Occipital lobe (tissue), 2 donors: ENCODE measurements around the gene SS18. TPM values are rescaled to one million over a fixed set of nuclear protein-coding genes. Genes with fewer than 3 reads are reported as not detected.

ENCODE experiments used
- DNase-seq: peaks from one replicate; lab custom pipeline; 2025; lab: John Stamatoyannopoulos, UW
- total RNA-seq: library from RNA; depleted of rRNA; stranded (reverse); fragments of >200 nt; gene quantifications from one replicate; pipeline ENCODE4 v1.2.3, GENCODE V29; 2014

SS18 gene
- total RNA-seq, 1 donor from 2014 or later: 68.0 TPM

DNA sequence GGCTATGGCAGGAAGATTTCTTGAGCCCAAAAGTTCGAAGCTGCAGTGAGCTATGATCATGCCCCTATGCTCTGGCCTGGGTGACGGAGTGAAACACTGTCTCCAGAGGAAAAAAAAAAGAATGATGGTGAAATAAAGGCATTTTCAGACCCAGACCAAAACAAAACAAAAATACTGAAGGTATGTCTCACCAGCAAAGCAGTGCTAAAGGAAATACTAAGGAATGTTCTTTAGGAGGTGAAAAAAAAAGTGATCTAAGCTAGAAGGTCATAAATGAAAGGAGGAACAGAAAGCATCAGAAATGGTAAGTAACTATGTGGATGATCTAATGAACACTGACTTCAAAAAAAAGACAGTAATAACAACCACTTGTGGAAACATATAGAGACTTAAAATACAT is 18.7 kb downstream of the SS18 start:
- DNase-seq: no peak

DNA sequence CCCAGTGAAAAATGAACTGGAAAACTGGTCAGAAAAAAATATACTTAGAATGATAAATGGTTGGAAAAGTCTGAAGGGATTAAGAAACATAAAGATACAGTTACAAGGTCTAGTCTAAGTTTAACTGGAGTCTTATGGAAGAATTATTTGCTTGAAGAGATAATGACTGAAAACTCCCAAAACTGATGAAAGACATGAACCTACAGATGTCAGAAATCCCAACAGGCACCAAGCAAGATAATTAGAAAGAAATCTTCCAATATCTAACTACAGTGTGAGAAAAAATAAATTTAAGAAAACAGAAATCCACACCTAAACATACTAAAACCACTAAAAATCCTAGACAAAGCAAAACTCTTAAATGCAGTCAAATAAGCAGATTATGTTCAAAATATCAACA is 19.4 kb downstream of the SS18 start:
- DNase-seq: no peak

DNA sequence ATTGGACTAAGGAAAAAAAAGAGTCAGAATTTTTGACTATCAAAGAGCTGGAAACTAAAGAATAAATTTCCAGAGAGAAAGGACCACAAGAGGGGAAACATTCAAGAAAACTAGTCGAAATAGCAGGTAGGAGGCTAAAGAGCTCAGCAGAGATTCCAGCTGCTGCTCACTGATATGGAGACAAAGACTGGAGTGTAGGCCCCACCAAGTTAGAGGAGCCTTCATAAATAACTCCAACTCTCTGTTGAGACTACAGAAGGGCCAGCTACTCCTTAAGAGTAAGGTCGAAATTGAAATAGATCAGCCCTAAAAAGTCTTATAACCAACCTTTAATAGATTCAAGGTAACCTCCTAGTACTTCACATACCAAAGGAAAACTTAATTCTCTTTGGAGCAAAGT is 31.1 kb downstream of the SS18 start:
- no peak for DNase-seq

DNA sequence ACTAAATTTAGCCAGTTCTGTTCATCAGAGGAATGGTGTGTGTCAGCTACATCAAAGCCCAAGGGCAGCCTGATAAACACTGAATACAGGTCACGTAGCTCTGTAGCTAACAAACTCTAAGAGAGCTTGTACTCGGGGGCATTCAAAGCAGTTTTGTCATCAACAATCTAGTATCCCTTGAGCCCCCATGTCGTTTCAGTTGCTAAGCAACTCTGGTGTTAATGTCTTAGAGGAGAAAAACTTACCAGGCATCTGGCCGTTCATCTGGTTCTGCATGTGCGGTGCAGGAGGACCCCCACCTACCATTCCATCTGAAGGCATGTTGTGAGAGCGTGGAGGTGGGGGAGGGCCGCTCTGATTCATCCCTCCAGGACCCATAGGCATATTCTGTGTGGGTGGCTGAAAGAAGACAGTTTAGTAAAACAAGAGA is 33.1 kb downstream of the SS18 start:
- no peak for DNase-seq

DNA sequence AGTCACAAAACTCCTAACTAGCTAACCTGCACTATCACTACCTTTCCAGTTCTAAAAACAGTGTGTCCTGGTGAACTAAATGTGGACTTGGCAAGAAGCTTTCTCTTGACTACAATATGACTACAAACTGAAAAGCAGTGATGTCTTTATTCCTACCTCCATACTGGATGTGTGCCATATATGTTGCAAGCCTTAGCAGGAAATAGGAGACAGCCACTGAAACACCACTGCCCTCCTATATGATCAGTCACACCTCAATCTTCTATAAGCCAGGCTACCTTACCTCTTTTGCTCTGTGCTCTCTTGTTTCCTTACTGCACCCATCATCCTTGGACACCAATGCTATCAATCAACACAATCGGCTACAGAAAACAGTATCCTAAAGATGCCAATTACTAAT is 34.1 kb downstream of the SS18 start:
- DNase-seq: no peak

DNA sequence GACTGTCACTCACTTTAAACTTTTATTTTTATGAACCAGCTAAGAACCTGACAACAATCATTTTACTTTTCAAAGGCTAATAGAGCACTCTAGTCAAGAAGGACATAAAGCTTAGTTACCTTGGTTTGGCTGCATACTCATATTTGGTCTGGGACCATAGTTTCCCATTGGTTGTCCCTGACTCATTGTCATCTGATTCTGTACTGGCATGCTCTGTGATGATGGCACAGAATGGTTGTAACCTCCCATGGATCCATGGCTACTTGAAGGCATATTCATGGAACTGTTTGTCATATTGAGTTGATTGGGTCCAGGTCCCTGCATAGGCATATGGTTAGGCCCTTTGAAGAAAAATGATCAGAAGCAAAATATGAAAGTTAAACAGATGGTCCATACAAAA is 37.9 kb downstream of the SS18 start:
- DNase-seq: no peak

DNA sequence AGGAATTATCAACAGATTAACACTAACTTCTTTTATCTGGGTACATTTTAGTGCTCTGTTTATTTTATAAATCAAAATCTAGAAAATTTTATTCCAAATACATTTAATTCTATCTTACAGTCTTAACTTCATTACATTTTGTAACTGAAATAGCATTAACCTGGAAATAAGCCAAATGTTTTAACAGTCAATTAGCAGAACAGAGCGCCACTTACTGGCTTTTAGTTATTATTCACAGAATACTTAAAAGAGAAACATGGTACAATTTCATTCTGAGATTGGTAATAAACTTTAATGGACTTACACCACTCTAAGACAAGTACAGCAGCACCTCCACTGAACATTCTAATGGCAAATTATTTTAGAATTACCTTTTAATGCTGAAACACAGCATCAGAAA is 38.6 kb downstream of the SS18 start:
- DNase-seq: no peak

DNA sequence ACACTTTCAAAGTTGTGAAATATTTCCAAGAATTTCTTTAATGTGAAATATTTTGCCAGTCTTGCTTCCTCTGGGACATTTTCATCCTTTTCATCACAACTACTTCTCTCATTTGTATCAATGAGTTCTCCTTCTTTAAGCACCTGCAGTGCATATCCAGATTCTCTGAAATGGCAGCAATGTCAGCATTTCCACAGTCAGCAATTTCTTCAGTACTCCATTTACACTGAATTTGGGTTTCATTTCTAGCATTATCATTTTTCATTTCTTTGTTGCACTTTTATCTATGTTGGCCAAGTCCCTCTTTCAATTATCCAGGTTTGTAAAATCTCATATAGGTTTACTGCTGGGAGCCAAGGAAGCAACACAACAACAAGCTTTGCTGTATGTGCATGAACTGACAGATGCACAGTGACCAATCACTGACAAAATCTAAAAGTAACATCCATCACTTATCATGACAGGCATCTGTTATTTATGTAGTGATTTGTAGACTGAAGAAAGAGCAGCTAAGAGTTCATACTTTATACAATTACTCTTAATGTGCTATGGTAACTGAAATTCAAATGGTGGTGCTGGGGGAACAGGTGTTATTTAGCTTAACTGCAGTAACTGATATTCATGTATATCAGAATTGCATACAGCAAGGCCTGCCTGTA is 43.9 kb downstream of the SS18 start:
- no peak for DNase-seq

DNA sequence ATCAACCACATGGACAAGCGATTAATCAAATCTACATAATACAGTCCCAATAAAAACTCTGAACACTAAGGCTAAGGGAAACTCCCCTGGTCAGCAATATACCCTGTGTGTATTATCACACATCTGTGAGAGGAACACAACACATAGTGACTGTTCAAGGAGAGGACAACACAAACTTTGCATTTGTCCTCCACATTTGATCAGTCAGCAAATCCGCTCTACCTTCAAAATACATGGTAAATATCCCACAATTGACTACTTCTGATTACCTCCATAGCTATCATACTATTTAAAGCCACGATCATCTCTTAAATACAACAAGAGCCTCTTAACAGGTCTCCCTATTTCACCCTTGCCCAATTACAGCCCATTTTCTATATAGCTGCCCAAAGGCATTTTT is 45.6 kb downstream of the SS18 start:
- DNase-seq: no peak

DNA sequence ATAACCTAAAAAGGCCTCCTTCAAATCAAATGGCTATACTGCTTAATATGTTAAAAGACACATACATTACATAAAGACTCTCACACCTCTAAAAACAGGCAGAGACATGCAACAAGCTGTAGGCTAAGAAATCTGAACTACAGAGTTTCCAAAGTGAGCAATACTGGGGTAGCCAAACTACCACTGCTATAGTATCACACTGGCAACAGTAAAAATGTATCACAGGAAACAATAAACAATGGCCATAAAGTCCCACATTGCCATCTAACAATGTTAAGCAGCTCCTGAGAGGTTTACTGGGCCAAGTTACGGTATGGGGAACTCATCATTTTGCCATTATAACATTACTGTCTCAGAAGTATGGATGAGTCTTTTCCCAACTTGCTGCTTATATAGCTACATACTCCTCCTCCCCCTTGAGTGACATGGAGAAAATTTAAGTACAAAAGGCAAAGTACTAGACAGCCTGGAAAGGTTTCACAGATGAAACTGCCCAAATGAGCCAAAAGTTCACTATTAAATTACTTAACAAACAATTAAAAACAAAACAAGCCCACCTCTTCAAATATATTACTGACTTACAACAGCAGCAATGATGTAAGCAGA is 50.3 kb downstream of the SS18 start:
- DNase-seq: no peak

DNA sequence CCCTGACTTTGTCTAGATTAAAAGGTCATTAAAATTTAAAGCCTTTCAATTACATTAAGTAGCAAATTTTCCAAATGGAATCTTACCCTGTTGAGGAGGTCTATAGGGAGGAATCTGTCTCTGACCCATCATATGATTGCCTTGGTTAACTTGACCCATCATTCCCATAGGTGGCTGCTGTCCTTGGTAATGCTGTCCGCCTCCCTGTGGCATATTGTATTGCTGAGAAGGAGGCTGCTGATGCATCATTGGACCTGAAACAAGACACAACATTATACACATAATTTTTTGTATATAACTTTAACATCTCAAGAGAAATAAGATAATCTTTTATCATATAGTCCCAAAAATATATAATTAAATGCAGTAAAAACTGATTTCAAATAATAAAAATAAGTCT is 51.2 kb downstream of the SS18 start:
- no peak for DNase-seq

DNA sequence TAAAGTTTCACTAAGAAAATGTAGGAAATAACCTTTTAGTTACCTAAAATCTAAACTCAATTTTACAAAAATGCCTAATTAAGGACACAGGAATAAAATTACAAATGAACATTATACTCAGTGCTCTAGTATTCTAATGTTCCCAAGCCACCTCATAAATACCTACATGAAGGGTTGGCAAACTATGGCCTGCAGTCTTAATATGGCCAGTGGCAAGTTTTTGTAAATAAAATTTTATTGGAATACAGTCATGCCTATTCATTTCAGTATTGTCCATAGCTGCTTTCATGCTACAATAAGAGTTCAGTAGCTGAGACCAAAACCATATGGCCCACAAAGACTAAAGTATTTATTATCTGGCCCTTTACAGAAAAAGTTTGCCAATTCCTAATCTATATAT is 53.8 kb downstream of the SS18 start:
- DNase-seq: no peak

DNA sequence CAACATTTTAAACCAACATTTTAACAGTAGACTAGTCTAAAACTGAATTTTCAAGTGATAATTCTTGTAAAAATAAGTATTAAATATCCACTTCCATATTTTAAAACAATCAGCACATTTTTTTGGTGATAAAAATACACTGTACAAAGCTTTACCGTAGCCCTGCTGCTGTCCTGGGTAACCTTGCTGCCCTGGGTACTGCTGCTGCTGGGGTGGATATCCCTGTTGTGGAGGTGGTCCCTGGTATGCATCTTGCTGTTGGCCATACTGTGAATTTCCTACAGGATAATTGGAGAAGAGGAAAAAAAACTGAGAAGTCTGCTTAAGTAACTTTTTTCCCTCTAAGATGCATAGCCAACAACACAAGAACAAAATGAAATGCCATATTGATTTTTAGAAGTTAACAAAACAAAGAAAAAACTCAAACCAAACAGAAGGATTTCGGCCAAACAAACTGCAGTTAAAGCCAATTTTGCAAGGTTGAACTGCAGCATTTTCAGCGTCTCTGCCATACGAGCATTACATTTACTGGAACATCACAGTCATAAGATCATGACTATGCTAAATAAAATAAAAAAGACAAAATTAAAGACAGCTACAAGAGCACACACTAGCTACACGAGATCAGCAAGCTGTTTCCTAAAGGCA is 55.4 kb downstream of the SS18 start:
- DNase-seq: no peak

DNA sequence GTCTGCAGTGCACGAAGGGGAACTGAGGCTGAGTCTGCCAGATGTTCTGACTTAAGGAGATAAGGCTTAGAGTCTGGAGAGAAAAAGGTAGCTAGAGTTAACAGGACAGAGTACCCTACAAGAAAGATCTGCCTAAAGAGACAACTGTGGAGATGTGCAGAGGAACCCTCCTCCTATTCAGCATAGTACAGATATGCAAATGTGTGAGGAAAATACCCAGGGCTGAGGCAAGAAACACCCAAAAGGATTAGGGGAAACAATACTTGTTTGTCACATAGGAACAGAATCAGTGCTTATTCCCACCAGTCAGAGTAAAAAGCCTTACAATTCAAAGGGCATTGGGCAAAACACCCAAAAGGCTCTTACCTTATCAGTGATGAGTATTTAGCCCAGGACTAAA is 67.8 kb downstream of the SS18 start:
- no peak for DNase-seq

DNA sequence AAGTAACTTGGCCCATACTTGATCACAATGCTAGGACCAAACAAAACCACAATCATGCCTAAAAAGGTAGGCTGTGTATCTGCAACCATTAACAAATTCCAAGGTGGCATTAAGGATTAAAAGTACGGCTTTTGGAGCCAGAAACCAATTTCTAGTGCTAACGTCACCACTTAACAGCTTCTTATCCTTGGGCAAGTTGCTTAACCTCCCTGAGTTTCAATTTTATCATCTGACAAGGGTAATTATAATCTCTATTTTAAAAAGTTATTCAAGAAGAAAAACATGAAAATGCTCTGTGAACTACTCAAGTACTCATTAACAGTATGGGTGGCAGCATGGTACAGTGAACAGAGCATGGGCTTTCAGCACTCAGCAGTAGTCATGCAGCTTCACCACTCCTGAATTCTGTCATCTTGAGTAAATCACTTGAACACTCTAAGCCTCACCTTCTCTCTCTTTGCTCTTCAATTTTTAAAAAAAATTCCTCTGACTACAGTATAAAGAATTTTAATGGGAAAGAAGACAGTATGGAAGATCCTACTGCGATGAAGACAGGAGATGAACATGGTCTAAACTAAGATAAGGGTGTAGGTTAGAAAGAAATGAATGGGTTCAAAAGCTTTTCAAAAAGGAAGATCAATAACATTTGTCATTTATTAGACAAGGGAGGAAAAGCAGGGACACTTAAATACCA is 69.2 kb downstream of the SS18 start:
- DNase-seq: no peak

DNA sequence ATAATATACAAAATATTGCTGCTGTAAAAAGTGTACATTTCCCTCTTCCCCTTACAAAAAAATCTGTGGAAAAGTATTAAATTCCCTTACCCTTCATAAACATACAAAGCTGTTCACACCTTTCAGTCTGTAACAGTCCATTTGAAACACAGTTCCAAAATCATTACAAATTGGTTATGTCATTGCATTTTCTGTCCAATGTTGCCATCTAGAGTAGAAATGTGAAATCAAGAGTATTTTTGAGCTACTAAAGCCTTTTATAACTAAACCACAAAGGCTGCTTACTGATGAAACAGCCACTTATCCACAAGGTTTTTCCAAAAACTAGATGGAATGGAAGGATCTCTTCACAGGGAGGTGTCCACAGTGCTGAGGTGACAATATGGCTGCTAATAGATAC is 72.5 kb downstream of the SS18 start:
- DNase-seq: no peak

DNA sequence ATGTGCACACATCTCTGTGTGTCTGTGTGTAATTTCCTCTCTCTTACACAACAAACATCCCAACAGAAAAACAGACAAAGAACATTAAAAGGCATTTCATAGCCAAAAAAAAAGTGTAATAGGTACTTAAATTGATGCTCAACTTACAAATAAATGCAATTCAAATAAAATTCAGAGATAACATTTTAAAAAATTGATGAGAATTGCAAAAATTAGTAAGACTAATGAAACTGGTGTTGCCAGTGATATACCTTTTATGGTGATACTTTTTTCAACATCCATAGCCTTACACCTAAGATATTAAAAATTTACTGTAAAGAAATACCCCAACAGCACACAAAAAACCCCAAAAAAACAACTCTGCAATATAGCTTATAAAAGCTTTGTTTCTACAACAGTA is 76.0 kb downstream of the SS18 start:
- DNase-seq: no peak

DNA sequence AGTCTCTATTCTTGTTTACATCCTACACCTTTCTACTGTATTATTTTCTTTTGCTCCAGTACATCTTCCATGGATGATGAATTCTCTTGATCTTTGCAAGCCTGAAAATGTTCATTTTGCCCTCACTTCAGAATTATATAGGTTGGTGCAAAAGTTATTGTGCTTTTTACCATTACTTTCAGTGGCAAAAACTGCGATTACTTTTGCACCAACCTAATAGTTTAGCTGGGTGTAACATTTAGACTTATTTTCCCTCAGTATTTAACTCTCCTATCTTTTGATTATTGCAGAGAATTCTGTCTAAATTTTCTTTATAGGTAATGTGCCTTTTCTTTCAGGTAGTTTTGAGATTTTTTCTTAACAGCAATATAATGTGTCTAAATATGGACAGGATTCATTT is 81.8 kb downstream of the SS18 start:
- no peak for DNase-seq

DNA sequence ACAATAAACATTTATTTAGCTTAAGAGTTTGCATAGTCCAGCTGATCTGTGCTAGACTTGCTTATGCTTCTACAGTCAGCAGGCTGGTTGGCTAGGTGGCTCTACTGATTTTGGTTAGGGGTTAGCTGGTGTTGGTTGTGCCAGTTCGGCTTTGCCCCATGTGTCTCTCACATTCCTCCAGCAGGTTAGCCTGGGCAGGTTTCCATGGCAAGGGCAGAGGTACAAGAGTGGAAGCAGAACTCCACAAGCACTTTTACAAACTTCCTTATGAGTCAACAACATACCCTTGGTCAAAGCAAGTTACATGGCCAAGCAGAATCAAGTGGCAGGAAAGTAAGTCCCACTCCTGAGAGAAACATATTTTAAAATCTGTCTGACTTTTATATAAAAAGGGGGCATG is 82.3 kb downstream of the SS18 start:
- no peak for DNase-seq

DNA sequence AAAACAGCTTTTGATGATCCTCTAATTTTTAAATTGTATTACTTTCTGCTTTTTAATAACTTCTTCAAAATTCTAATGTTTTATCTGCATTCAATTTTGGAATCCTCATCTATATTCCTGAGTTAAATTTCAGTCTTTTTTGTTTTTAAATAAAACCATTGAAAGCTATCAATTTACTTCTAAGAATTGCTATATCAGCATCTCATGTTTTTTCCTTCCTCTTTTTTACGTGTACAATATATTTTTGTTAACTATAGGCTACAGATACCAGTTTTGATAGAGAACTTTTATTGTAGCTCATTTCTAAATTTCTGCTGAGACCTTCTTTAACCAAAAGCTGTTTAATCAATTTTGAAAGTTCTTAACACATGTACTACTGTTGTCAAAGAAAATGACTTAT is 84.5 kb downstream of the SS18 start:
- no peak for DNase-seq

DNA sequence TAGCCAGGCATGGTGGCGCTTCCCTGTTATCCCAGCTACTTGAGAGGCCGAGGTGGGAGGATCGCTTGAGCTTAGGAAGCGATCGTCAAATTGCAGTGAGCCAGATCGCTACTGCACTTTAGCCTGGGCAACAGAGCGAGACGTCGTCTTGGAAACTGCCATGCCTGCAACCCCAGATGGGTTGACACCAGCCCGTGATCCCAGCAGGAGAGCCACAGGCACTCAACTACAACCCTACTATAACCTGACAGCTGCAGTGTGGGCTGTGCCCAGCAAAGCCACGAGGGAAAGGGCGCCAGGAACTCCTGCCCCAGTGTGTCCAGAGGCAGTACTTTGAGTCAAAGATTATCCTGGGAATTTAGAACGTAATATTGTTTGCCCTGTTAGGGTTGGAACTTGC is 85.6 kb downstream of the SS18 start:
- DNase-seq: no peak

DNA sequence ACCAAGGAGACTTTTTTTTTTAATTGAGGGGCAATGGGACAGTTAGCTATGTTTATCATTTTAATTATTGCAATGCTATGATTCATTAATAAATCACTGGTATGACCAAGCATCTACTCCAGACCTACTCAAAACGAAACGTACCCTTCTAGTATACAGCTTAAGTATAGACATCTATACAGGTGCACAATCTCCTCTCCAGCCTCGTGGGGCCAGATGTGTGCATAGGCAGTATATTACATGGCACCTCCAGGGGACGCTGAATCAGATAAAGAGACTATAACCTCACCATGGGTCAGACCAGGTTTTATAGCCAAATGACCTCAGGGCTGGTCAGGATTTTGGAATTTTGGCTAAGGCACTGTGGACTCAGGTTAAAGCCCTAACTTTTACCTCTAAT is 86.6 kb downstream of the SS18 start:
- no peak for DNase-seq

DNA sequence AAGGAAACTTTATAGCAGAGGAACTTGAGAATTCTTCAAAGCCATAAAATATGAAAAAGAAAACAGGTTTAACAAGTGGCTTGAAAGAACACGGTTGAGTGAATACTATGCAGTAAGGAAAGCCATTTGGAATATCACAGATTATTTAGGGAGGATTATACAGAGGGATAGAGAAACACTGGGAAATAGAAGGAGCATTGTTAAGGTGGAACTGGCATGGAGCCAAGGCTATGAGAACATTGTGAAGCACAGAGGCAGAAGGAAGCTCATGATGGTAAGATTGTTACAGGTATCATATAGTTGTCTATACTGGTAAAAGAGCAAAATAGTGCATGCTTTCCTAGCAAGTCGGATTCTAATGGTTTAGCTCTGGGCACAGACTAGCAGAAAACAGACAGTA is 87.1 kb downstream of the SS18 start:
- DNase-seq: no peak
